RKO (cell line): ENCODE data around the gene SIRT7.

Experiments
- DNase-seq: peaks from one replicate; pipeline ENCODE4 v3.0.0-alpha.2; 2016; ENCODE audit warnings: low spot score

SIRT7 gene, protein sequence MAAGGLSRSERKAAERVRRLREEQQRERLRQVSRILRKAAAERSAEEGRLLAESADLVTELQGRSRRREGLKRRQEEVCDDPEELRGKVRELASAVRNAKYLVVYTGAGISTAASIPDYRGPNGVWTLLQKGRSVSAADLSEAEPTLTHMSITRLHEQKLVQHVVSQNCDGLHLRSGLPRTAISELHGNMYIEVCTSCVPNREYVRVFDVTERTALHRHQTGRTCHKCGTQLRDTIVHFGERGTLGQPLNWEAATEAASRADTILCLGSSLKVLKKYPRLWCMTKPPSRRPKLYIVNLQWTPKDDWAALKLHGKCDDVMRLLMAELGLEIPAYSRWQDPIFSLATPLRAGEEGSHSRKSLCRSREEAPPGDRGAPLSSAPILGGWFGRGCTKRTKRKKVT

GRCh38 chr17:81917565-81918332 lies at the start of gene SIRT7:
Gene SIRT7 (minus strand): TSS chr17:81918176. CDS start chr17:81918131, 45 bp downstream.
- peak; percentile 79 for DNase-seq

DNA sequence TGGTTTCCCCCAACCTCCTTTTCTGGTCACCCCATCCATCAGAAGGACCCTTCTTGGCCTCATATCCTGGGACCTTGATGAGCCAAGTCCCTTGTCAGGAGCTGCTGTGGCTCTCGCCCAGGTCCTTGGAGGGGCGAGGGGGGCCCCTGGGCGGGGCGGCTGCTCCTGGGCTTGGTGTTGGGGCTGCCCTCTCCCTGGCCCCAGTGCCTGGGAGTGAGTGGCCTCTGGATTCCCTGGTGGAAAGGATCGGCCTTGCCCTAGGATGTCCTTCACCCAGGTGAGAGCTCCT lies 49.2 kb upstream of the SIRT7 start:
- DNase-seq = no peak

- no peak for DNase-seq
Measured at GRCh38 chr17:81966343-81967243, 48.6 kb upstream of the SIRT7 start.

- no peak for DNase-seq
Measured at GRCh38 chr17:81964081-81964849, 46.3 kb upstream of the SIRT7 start.

GRCh38 chr17:81962499-81963441 lies 44.8 kb upstream of the SIRT7 start:
- DNase-seq = no peak

- no peak for DNase-seq
Measured at GRCh38 chr17:81961521-81962498, 43.8 kb upstream of the SIRT7 start.

- DNase-seq = no peak
Measured at GRCh38 chr17:81961087-81961511, 43.1 kb upstream of the SIRT7 start, which contains the start of gene NOTUM. Gene NOTUM (minus strand): TSS chr17:81961187. CDS start chr17:81960909, 278 bp downstream.

DNA sequence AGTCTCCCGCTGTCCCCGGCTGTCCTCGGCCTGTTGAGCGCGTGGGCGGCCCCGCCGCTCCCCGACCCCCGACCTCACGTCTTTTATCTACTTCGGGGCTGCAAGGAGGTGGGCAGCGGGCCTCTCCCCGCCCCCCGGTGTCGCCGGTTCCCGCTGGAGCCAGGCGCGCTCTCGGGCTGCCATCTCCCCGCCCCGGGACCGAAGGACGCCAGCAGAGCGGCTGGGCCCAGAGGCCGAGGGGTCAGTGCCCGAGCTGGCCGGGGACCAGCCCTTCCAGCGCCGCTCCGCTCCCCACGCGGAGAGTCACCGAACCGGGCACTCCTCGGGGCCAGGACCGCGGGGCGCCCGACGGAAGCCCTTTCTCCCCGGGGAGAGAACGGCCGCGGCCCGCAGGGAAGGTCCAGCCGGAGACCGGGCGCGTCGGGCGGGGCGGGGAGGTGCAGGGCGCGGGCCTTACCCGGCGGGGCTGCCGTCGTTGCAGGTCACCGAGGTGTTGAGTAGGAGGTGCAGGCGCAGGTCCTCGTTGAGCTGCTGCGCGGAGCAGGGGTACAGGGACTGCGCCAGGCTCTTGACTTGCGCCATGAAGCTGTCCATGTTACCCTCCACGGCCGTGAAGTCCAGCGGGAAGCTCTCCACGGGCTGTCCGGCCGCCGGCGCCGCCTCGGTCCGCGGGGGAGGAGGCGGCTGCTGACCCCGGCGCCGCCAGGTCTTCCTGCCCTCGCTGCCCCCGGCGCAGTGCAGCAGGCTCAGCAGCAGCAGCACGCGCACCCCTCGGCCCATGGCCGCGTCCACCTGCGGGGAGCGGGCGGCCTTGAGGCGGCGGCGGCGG lies 42.4 kb upstream of the SIRT7 start:
- DNase-seq = no peak

GRCh38 chr17:81959362-81960129 lies 41.6 kb upstream of the SIRT7 start:
- DNase-seq = peak; percentile 35

DNA sequence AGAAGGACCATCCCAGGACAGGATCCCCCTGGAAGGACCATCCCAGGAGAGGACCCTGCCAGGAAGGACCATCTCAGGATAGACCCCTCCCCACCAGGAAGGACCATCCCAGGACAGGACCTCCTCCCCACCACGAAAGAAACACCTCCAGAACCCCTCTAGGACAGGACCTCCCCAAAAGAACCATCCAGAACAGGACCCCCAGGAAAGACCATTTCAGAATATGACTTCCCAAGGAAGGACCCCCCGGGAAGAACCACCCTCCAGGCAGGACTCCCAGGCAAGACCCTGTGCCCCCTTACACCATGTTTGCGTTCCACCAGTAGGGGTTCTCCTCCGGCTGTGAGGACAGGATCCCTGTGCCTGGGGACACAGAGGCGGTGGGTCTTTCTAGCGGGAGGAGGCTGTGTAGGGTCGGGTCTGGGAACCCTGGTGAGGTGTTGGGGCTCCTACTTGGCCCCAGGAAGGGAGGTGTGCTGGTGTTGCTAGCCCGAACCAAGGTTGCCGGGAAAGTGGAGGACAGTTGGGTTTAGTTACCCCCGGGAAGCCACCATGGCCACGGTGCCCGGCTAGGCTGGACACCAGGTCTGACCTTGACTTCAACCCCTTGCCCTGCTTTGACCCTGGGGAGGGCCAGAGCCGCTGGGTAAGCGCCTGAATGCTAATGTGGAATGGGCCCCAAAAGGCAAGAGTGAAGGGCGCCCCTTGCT lies 40.8 kb upstream of the SIRT7 start:
- no peak for DNase-seq

GRCh38 chr17:81957691-81958432 lies 39.9 kb upstream of the SIRT7 start:
- no peak for DNase-seq

- DNase-seq = no peak
Measured at GRCh38 chr17:81956607-81957589, 38.9 kb upstream of the SIRT7 start.

GRCh38 chr17:81955756-81956544 lies 38.0 kb upstream of the SIRT7 start:
- DNase-seq = no peak
